HG03159 (cell line): ENCODE data around the gene TMBIM1.
"Not testable (repeated sequence)": the region's sequence is repeated elsewhere in the genome, so short reads cannot be mapped to it uniquely, and the experiment has no call there.

ENCODE experiments used
- ATAC-seq: cut with Tn5 transposase; IDR thresholded peaks from one replicate; pipeline ENCODE4 v1.9.1; 2021; ENCODE audit warnings: mild to moderate bottlenecking, moderate library complexity; ENCODE audit not compliant: unreplicated experiment

The TMBIM1 gene

GRCh38 chr2:218273214-218273907, 18.9 kb downstream of the TMBIM1 start:
- ATAC-seq: not testable (repeated sequence)

- ATAC-seq: peak; percentile 32
These were observed 19.6 kb downstream of the TMBIM1 start for GRCh38 chr2:218272531-218273212.

GRCh38 chr2:218271865-218272530, 20.3 kb downstream of the TMBIM1 start:
- ATAC-seq: no peak

- ATAC-seq: no peak
These were observed 20.9 kb downstream of the TMBIM1 start for GRCh38 chr2:218271487-218271797.

- no peak for ATAC-seq
These were observed 21.4 kb downstream of the TMBIM1 start for GRCh38 chr2:218270721-218271486.

- peak; percentile 88 for ATAC-seq
These were observed 22.2 kb downstream of the TMBIM1 start, which contains the start of the genes AAMP and PNKD for GRCh38 chr2:218269900-218270720. Gene AAMP, minus strand, starts transcription at chr2:218270137. Its CDS starts 51 bp downstream, at chr2:218270086. Gene PNKD, plus strand, starts transcription at chr2:218270519. Its CDS starts 17 bp downstream, at chr2:218270536.

- no peak for ATAC-seq
These were observed 25.0 kb downstream of the TMBIM1 start for GRCh38 chr2:218267259-218267658.

- no peak for ATAC-seq
These were observed 25.9 kb downstream of the TMBIM1 start for GRCh38 chr2:218266316-218266979.

GRCh38 chr2:218265626-218266025, 26.7 kb downstream of the TMBIM1 start:
- ATAC-seq: no peak

GRCh38 chr2:218264773-218265561, 27.3 kb downstream of the TMBIM1 start:
- no peak for ATAC-seq

- ATAC-seq: no peak
These were observed 28.3 kb downstream of the TMBIM1 start for GRCh38 chr2:218263817-218264641.

- no peak for ATAC-seq
These were observed 29.4 kb downstream of the TMBIM1 start for GRCh38 chr2:218262631-218263586.

GRCh38 chr2:218262237-218262600, 30.1 kb downstream of the TMBIM1 start:
- ATAC-seq: no peak

GRCh38 chr2:218261423-218262236, 30.7 kb downstream of the TMBIM1 start:
- ATAC-seq: no peak

GRCh38 chr2:218260742-218261422, 31.4 kb downstream of the TMBIM1 start, which contains the start of gene GPBAR1:
Gene GPBAR1, plus strand, starts transcription at chr2:218261015. Its CDS starts 1,710 bp downstream, at chr2:218262725.
- no peak for ATAC-seq
